GM21360 (cell line): ENCODE data around the gene KCNK7.
"Not testable (repeated sequence)": the region's sequence is repeated elsewhere in the genome, so short reads cannot be mapped to it uniquely, and the experiment has no call there.

Source experiments
- ATAC-seq: cut with Tn5 transposase; IDR thresholded peaks from one replicate; pipeline ENCODE4 v1.9.1; 2021; ENCODE audit warnings: mild to moderate bottlenecking, moderate library complexity; ENCODE audit not compliant: unreplicated experiment

Gene KCNK7

DNA sequence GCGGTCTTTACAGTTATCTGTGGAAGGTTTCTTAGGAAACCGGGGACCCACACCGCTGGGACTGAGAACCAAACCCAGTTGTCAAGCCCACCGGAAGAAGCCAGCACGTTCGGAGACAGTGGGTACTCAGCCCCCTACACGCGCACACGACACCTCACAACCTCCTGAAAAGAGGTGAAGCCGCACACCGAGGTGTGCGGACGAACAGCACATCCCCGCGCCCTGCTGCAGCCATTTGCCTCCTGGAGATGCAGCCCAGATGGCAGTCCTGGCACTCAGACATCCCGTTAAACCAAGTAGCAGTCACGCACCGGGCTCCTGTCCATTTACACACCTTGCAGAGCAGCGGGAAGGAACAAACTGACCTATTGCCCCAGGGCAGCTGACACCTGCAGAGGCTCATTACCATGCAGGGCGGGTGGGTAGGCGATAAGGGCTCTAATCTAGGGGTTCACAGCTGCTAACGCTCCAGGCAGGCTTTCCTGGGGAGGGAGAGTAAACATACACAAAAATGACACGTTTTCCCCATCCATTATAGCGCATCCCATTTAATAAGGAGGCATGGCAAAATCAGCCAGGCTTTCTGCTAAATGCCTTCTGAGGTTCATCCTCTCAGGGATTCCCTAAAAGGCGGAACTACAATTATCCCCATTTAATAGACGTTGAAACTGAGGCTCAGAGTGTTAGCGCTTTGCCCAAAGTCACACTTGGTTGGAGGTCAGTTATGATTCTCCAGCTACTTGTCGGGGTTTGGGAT is 20.6 kb downstream of the KCNK7 start:
- no peak for ATAC-seq

DNA sequence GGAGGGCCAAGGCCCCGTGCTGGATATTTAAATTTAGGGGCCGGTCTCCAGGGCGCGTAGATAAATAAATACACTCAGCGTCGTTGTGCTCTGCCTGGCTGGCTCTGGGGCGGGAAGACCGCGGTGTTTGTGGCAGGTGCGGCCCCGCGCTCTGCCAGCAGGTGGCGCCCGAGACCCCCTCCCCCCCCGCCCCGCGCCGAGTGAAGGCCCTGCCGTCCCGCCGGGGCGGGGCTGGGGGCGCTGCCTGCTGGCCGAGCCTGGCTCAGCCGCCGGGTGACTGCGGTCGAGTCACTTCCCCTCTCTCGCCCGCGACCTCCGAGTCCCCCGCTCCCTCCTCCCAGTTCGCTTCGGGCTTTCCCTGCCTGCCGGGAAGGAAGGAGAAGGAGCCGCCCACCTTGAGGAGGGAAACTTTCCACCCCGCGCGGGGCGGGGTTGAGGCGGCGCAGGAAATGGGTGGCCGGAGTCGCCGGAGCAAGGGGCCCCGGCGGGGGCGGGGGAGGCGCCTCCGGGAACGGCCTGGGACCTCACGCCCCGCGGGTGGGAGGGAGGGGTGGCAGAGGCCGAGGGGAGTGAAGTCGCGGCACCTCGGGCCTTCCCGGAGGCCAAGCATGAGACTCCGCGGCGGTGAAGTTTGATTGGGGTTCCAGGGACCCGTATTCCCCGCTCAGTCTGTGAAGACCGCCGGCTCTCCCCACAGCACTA is 21.3 kb downstream of the KCNK7 start:
- ATAC-seq = no peak

DNA sequence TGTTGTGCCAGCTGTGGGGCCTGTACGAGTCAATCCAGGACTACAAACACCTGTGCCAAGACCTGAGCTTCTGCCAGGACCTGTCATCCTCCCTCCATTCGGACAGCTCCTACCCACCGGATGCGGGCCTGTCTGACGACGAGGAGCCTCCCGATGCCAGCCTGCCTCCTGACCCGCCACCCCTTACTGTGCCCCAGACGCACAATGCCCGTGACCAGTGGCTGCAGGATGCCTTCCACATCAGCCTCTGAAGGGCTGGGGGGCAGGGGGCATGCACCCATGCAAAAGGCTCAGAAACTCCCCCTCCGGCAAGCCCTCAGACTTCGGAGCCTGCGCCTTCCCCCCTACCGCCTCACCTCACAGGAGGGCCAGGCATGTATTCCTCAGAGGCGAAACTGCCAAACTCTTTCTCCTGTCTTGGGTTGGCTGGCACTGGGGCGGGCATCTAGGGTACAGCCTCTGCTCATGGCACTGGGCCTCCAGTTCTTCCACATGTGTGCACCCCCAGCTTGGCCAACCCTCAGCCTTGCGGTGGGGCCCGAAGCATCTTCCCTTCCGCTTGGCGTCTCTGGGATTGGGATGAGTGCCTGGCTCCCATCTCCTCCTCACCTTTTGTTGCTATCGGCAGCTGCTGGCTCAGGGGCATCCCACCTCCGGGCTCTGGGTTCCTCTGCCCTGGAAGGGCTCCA is 22.1 kb downstream of the KCNK7 start:
- no peak for ATAC-seq

DNA sequence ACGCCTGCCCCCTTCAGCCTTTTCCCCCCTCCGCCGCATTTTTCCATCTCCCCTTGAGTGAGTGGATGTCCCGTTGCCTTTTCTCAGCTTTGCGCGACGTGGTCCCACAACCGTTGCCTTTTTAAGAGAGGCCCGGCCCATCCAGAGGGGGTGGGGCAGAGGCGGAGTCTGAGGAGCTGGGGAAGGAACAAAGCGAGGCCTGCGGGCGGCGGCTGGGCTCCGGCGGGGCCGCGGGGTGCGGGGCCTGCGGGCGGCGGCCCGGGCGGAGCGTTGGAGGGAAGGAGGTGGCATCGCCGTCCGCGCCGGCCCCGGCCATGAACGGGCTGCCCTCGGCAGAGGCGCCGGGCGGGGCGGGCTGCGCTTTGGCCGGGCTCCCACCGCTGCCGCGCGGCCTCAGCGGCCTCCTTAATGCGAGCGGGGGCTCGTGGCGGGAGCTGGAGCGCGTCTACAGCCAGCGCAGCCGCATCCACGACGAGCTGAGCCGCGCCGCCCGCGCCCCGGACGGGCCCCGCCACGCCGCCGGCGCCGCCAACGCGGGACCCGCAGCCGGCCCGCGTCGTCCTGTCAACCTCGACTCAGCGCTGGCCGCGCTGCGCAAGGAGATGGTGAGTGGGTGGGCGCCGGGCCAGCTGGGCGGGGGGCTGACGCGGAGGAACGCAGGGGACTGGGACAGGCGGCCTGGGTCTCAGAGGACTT is 23.1 kb downstream of the KCNK7 start, which contains the start of gene FAM89B:
Gene FAM89B (plus strand): TSS at position 183 of the 696 bp plus-strand sequence. CDS start 132 bp downstream, at position 315.
- no peak for ATAC-seq

DNA sequence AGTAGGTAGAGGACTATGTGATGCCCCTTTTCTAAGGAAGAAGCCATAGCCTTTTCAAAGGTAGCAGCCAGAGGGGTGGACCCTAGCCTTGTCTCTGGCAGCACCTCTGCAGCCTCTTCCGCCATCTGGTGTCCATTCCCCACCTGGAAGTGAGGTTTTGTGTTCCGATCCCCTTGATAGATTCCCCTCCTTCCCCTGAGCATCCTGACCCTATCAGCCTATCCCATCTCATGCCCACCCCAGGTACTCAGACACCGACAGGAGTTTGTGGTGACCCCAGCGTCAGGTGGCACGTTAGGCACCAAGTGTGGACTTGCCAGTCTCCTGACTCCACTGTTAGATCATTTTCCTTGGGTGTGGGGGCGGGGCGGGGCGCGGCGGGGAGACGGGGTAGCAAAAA is 23.7 kb downstream of the KCNK7 start:
- no peak for ATAC-seq

DNA sequence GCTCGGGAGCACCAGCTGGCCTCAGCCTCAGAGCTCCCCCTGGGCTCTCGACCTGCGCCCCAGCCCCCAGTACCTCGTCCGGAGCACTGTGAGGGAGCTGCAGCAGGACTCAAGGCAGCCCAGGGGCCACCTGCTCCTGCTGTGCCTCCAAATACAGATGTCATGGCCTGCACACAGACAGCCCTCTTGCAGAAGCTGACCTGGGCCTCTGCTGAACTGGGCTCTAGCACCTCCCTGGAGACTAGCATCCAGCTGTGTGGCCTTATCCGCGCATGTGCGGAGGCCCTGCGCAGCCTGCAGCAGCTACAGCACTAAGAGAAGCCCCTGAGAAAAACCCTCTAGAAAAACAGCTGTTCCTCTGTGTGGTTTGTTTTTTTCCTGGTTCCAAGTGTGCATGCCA is 24.2 kb downstream of the KCNK7 start:
- no peak for ATAC-seq

DNA sequence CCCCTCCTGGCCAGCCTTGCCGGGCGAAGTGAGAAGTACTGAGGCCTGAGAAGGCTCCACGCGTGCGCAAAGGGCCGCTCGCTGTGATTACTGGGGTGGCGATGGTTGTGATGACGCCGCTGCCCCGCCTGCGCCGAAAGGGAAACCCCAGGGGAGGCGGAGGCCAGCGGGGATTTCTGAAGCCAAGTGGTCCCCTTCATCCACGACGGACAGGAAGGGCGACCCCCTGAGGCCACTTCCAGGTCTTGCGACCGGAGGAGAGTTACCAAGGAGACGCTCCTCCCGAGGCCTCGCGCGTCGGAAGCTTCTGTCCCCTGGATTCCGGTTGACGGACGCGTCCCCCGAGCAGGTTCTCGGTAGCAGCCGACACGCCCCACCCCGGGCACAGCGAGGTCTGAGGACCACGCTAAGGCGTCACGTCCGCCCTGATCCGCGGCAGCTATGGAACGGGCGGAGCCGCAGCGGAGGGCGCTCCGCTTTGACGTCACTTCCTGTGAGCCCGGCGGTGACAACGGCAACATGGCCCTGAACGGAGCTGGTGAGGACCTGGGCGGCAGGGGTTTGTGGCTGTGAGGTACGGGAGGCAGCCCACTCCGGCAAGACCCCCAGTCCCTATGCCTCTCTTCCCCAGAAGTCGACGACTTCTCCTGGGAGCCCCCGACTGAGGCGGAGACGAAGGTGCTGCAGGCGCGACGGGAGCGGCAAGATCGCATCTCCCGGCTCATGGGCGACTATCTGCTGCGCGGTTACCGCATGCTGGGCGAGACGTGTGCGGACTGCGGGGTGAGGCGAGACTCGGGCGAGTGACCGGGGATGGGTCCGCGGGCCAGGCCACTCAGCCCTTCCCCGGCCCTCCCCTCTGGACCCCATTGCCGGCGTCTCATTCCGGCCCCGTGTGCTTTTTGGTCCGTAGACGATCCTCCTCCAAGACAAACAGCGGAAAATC is 25.4 kb downstream of the KCNK7 start, which contains the start of gene ZNRD2:
Gene ZNRD2 (plus strand): TSS at position 505 of the 946 bp plus-strand sequence. CDS start 15 bp downstream, at position 520.
- ATAC-seq = peak; percentile 53

DNA sequence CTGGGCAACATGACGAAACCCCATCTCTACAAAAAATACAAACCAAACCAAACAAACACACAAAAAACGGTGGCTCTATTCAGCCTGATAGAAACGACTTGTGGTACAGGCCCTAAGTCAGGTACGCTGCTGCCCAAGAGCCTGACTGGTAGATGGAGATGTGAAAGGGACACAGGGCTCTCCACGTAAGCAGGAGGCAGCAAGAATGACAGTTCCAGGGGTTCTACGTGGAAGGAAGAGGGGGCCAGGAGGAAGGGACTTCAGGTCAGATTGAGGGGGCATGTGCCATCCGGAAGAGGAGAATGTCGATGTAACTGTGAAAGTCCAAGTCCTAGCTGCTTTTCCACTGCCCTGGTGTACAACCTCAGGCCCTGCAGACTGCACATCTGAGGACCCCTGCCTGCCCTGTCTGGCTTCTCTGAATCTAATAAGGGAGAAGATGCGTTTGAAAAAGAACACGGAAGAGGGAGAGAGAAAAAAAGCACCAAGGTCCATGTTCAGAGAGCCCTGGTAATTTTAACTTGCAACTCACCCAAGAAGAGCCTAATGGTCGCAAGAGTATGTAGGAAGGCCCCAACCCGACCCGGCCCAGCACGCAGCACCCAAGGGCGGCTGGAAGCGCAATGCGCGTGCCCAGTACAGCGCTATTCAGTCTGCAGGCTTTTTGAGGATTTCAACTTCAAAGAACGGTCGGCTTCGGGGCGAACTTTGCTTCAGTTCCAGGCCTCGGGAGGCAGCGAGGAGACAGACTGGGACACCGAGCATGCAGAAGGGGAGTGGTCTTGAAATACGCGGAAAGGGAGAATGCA is 26.2 kb downstream of the KCNK7 start:
- peak; percentile 5 for ATAC-seq

DNA sequence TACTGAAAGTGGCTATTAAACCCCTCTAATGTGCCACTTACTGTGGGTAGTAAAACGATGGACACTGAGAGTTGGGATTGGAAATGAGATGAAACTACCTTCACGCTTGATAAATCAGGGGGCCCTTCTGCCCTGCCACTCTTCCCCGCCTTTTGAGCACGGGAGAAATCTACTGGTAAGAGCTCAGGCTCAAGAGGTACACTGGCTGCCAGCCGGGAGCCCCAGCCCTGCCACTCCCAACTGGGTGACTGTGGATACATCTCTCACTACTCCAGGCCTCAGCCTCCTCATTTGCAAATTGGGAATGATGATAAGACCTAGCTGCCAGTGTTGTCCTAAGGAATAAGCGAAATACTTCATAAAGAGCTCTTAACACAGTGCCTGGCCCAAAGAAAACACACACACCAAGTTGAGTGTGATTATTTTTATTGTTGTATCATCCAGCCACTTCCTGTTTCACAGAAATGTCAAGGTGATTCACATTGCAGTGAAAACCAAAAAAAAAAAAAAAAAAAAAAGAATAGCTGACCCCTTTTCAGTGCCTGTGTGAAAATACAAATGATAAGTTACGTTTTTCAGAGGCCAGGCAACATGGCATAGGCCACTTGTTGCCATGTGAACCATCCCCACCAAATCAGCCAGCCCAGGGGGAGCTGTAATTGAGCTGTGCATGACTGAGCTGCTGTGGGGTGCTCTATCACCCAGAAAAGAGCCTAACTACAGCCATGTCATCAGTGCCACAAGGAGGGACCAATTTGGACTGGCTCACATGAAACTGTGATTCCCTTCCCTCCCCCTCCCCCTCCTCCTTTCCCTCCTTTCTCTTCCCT is 29.8 kb downstream of the KCNK7 start:
- no peak for ATAC-seq

DNA sequence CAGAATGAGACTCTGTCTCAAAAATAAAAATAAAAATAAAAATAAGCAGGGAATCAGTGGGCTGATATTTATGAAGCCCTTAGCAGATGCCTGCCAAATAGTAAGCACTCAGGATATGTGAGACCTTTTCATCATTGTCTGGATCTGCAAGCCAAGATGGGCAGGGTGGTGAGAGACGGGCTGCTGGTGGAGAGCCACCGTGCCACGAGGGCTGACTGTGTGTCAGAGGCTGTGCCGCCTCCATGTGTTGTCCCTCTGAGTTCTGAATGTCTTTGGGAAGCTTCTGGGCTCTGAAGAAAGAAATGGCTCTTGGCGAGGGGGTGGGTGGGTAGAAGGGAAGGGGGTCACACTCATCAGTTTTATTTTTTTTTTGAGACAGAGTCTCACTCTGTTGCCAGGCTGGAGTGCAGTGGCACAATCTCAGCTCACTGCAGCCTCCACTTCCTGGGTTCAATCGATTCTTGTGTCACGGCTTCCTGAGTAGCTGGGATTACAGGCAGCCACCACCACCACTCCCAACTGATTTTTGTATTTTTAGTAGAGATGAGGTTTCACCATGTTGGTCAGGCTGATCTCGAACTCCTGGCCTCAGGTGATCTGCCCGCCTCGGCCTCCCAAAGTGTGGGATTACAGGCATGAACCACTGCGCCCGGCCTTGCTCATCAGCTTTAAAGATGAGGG is 30.6 kb downstream of the KCNK7 start:
- ATAC-seq = not testable (repeated sequence)

DNA sequence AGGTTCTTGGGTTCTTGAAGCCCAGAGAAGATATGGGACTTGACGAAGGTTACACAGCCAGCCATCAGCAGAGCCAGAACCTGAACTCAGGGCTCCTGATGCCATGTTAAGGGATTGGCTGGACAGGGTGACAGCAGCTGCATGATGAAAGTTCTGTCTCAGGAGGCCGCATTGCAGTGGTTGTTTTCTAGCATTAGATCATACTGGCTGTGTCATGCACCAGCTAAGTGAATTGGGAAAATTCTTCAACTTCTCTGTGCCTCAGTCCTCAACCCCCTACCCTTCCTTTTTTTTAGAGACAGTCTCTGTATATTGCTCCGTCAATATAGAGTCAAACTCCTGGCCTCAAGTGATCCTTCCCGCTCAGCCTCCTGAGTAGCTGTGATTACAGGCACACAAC is 32.0 kb downstream of the KCNK7 start:
- ATAC-seq = no peak

DNA sequence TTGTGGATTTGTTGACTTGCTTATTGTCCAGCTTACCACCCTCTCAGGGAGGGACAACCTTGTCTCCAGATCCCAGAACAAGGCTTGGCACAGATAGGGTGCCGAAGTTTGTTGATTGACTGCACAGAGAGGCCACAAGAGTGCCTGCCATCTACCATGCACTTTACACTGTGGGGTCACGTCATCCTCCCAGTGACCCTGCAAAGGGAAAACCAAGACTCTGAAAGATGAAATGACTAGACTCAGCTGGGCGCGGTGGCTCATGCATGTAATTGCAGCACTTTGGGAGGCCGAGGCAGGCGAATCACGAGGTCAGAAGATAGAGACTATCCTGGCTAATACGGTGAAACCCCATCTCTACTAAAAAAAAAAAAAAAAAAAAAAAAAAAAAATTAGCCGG is 32.8 kb downstream of the KCNK7 start:
- ATAC-seq = no peak

DNA sequence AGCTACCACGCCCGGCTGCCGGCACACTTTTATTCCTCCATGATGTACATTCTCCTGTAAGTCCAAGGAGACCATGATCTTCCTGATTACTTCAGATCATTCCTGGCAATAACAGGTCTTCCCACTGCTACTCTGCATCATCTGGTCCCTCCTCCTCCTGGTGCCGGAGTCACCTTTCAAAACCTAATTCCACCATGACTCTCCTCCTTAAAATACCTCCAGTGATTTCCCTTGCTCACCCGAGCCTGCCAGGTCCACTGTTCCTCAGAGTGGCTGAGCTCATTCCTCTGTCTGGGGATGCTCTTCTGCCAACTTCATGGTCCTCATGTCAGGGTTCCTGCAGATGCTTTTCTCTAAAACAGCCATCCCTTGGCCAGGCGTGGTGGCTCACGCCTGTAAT is 33.6 kb downstream of the KCNK7 start:
- ATAC-seq = no peak

DNA sequence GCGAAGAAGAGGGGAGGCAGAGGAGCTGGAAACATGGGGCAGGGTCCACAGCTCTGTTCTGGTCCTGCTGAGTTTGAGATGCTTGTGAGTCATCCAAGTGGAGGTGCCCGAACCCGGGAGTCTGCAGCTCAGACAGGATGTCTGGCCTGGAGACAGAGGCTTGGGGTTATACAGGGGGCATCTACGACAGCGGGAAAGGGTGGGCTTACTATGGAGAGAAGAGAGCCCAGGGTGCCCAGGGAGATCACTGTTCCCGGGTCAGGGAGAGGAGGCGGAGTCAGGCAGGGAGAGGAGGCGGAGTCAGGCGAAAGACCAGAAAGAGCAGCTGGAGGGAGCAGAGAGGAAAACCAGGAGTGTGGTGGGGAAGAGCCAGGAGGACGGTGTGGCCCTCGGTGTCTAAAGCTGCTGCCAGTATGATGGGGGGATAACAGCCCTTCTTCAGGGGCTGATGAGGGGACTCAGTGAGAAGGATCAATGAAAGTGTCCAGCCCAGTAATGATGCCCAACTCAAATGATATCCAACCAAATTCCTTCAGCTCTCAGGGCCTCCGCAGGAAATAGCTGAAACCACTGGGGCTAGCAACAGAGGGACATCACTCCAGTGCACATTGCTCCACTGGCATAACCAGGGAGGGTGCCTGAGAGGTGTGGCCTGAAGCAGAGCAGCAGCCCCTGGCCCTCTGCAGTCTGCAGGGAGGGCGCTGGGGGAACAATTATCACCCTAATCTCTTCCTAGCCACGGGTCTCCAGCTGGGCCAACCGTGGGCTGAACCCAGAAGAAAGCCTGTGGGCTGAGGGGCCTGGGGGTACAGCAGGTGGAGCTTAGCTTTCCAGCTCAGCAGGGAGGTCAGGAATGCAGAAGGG is 34.8 kb downstream of the KCNK7 start:
- ATAC-seq = no peak

DNA sequence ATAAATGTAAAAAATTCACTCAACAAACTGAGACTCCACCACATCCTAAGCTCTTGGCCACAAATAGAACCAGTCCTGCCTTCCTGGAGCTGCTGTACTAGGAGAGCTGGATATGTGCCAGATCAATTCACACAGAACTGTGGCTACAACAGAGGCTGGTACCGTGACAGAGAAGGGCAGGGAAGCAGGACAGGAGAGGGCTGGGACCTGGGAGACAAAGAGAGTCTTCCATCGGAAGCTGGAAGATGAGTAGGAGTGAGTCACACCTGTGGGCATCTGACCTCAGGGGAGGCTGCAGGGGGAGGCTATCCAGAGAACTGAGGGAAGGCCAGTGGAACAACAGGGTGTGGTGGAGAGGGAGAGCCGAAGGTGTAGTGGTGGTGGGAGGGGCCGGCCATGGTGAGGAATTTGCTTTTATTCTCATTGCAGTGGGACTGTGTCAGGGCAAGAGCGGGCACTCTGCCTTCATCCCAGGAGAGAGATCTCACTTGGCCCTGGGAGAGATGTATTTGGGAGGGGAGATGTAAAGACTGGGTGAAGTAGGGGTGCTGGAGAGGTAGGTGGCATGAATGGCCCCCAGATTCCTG is 35.6 kb downstream of the KCNK7 start:
- ATAC-seq = no peak

DNA sequence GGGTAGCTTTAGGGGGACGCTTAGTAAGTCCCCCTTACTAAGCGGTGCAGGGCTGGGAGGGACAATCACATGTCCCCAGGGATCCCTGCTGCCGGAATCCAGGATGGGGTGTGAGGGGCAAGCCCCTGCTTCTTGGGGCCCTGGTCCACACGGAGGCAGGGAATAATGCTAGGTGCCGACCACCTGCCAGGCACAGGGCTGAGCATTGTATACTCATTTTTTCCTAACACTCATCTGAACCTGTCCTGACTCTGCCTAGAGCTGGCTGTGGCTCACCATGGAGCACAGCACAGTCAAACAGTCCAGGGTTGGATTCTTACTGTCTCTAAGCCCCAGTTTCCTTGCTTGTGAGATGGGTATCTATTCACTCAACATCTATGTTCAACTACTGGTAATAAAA is 36.1 kb downstream of the KCNK7 start:
- ATAC-seq = no peak
